ENCODE data around the gene C1orf159.

C1orf159 gene

DNA sequence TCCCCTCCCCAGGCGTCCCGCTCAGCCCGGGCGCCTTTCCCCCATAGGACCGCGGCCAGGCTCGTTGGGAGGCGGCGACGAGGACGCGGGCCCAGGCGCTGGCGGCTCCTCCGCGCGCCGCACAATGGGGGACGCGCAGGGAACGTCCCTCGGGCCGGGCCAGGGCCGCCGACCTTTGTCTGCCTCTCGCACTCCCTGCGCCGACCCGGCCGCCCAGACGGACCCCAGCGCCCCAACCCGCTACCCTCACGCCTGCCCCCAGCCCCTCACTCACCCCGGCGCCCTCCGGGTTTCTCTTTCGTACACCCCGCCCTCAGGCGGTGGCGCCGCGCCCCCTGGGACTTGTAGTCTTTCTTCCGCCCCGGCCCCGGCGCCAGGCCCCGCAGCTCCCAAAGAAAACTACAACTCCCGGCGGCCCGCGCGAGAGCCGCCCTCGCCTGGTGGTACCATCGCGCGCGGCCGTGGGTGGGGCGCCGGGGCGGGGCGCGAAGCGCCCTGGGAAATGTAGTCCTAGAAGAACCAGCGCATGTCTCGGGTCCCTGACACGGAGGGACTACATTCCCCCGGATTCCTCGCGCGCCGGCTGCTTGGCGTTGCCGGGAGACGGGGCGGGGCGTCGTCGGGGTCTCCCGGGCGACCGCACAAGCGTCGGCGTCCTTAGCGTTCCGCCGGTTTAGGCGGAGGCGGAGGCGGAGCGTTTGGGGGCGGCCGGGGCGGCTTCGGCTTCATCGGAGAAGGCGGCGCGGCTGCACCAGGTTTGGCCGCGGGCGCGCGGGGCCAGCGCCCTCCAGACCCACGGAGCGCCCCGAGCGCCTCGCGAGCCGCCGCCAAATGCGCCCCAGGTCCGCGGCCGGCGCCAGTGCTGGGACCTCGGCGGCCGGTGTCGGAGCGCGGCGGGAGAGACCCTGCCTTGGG, at the start of gene C1orf159 (continued):
- TF ChIP-seq ZNF184 (tag by site-specific recombination; IDR thresholded peaks at IDR 0.05) (0 out of 2 replicates have a peak, but pooled peaks have one; percentile 22), KLF7 (tag by site-specific recombination; IDR thresholded peaks at IDR 0.05; ENCODE audit: borderline replicate concordance) (peak; percentile 93; the same call in 1 of the 2 replicates), ZNF391 (tag by site-specific recombination; IDR thresholded peaks at IDR 0.05; ENCODE audit: borderline replicate concordance, low read depth) (no peak), ZNF416 (tag by site-specific recombination; IDR thresholded peaks at IDR 0.05) (no peak), EGR2 (tag by site-specific recombination; IDR thresholded peaks at IDR 0.05; ENCODE audit: low read depth) (peak; percentile 90), ZNF561 (tag by site-specific recombination; IDR thresholded peaks at IDR 0.05; ENCODE audit: borderline replicate concordance) (no peak), ZNF560 (tag by site-specific recombination; IDR thresholded peaks at IDR 0.05; ENCODE audit: borderline replicate concordance) (no peak), ZNF248 (tag by site-specific recombination; IDR thresholded peaks at IDR 0.05) (no peak), ZFP3 (tag by site-specific recombination; IDR thresholded peaks at IDR 0.05; ENCODE audit: low read depth) (no peak), ZNF394 (tag by site-specific recombination; IDR thresholded peaks at IDR 0.05; ENCODE audit: borderline replicate concordance) (peak; percentile 11; the same call in 1 of the 2 replicates), SP3 (tag by site-specific recombination; IDR thresholded peaks at IDR 0.05) (peak; percentile 99), ZEB2 (tag by site-specific recombination; IDR thresholded peaks at IDR 0.05) (peak; percentile 94), SETDB1 (IDR thresholded peaks at IDR 0.05; ENCODE audit: insufficient read length, low read length) (no peak), SCRT2 (tag by site-specific recombination; IDR thresholded peaks at IDR 0.05) (no peak), YY1 (tag by site-specific recombination; IDR thresholded peaks at IDR 0.05) (peak; percentile 61), REPIN1 (tag by site-specific recombination; IDR thresholded peaks at IDR 0.05; ENCODE audit: low read depth) (no peak), GFI1B (tag by site-specific recombination; IDR thresholded peaks at IDR 0.05) (no peak), ZXDB (tag by site-specific recombination; IDR thresholded peaks at IDR 0.05) (peak; percentile 99), ZNF174 (tag by site-specific recombination; IDR thresholded peaks at IDR 0.05) (no peak)
- TF ChIP-seq, protein P1, sequence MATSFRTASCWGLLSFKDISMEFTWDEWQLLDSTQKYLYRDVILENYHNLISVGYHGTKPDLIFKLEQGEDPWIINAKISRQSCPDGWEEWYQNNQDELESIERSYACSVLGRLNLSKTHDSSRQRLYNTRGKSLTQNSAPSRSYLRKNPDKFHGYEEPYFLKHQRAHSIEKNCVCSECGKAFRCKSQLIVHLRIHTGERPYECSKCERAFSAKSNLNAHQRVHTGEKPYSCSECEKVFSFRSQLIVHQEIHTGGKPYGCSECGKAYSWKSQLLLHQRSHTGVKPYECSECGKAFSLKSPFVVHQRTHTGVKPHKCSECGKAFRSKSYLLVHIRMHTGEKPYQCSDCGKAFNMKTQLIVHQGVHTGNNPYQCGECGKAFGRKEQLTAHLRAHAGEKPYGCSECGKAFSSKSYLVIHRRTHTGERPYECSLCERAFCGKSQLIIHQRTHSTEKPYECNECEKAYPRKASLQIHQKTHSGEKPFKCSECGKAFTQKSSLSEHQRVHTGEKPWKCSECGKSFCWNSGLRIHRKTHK (tag by site-specific recombination; IDR thresholded peaks at IDR 0.05): no peak
- TF ChIP-seq, protein P2, sequence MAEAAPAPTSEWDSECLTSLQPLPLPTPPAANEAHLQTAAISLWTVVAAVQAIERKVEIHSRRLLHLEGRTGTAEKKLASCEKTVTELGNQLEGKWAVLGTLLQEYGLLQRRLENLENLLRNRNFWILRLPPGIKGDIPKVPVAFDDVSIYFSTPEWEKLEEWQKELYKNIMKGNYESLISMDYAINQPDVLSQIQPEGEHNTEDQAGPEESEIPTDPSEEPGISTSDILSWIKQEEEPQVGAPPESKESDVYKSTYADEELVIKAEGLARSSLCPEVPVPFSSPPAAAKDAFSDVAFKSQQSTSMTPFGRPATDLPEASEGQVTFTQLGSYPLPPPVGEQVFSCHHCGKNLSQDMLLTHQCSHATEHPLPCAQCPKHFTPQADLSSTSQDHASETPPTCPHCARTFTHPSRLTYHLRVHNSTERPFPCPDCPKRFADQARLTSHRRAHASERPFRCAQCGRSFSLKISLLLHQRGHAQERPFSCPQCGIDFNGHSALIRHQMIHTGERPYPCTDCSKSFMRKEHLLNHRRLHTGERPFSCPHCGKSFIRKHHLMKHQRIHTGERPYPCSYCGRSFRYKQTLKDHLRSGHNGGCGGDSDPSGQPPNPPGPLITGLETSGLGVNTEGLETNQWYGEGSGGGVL (tag by site-specific recombination; IDR thresholded peaks at IDR 0.05): peak; percentile 58
- TF ChIP-seq, protein P3, sequence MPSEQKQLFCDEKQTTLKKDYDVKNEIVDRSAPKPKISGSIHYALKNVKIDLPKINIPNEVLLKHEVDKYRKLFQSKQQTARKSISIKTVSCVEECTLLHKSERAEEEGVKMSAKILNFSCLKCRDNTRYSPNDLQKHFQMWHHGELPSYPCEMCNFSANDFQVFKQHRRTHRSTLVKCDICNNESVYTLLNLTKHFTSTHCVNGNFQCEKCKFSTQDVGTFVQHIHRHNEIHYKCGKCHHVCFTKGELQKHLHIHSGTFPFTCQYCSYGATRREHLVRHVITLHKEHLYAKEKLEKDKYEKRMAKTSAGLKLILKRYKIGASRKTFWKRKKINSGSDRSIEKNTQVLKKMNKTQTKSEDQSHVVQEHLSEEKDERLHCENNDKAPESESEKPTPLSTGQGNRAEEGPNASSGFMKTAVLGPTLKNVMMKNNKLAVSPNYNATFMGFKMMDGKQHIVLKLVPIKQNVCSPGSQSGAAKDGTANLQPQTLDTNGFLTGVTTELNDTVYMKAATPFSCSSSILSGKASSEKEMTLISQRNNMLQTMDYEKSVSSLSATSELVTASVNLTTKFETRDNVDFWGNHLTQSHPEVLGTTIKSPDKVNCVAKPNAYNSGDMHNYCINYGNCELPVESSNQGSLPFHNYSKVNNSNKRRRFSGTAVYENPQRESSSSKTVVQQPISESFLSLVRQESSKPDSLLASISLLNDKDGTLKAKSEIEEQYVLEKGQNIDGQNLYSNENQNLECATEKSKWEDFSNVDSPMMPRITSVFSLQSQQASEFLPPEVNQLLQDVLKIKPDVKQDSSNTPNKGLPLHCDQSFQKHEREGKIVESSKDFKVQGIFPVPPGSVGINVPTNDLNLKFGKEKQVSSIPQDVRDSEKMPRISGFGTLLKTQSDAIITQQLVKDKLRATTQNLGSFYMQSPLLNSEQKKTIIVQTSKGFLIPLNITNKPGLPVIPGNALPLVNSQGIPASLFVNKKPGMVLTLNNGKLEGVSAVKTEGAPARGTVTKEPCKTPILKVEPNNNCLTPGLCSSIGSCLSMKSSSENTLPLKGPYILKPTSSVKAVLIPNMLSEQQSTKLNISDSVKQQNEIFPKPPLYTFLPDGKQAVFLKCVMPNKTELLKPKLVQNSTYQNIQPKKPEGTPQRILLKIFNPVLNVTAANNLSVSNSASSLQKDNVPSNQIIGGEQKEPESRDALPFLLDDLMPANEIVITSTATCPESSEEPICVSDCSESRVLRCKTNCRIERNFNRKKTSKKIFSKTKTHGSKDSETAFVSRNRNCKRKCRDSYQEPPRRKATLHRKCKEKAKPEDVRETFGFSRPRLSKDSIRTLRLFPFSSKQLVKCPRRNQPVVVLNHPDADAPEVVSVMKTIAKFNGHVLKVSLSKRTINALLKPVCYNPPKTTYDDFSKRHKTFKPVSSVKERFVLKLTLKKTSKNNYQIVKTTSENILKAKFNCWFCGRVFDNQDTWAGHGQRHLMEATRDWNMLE (tag by site-specific recombination; conservative IDR thresholded peaks at IDR 0.05; ENCODE audit: low read depth): 0 out of 2 replicates have a peak, but pooled peaks have one; percentile 16
- TF ChIP-seq, protein P4, sequence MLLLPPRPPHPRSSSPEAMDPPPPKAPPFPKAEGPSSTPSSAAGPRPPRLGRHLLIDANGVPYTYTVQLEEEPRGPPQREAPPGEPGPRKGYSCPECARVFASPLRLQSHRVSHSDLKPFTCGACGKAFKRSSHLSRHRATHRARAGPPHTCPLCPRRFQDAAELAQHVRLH (tag by site-specific recombination; IDR thresholded peaks at IDR 0.05): peak; percentile 81
- TF ChIP-seq, protein P5, sequence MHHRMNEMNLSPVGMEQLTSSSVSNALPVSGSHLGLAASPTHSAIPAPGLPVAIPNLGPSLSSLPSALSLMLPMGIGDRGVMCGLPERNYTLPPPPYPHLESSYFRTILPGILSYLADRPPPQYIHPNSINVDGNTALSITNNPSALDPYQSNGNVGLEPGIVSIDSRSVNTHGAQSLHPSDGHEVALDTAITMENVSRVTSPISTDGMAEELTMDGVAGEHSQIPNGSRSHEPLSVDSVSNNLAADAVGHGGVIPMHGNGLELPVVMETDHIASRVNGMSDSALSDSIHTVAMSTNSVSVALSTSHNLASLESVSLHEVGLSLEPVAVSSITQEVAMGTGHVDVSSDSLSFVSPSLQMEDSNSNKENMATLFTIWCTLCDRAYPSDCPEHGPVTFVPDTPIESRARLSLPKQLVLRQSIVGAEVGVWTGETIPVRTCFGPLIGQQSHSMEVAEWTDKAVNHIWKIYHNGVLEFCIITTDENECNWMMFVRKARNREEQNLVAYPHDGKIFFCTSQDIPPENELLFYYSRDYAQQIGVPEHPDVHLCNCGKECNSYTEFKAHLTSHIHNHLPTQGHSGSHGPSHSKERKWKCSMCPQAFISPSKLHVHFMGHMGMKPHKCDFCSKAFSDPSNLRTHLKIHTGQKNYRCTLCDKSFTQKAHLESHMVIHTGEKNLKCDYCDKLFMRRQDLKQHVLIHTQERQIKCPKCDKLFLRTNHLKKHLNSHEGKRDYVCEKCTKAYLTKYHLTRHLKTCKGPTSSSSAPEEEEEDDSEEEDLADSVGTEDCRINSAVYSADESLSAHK (tag by site-specific recombination; IDR thresholded peaks at IDR 0.05): no peak
- TF ChIP-seq, protein P6, sequence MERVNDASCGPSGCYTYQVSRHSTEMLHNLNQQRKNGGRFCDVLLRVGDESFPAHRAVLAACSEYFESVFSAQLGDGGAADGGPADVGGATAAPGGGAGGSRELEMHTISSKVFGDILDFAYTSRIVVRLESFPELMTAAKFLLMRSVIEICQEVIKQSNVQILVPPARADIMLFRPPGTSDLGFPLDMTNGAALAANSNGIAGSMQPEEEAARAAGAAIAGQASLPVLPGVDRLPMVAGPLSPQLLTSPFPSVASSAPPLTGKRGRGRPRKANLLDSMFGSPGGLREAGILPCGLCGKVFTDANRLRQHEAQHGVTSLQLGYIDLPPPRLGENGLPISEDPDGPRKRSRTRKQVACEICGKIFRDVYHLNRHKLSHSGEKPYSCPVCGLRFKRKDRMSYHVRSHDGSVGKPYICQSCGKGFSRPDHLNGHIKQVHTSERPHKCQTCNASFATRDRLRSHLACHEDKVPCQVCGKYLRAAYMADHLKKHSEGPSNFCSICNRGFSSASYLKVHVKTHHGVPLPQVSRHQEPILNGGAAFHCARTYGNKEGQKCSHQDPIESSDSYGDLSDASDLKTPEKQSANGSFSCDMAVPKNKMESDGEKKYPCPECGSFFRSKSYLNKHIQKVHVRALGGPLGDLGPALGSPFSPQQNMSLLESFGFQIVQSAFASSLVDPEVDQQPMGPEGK (tag by site-specific recombination; IDR thresholded peaks at IDR 0.05): peak; percentile 93
